H1 (cell line): ENCODE results near the gene CYTIP. TPM values are rescaled to one million over a fixed set of nuclear protein-coding genes. Genes with fewer than 3 reads are reported as not detected.

Experiments used
- CTCF ChIA-PET: fragments of 300-600 bp; sonication (Branson Sonifier 250); formaldehyde crosslinking; loops from one replicate; lab custom pipeline; 2021; ENCODE audit not compliant: partially characterized antibody; lab: Charles Lee
- POLR2A ChIA-PET: fragments of 300-600 bp; sonication (Branson Sonifier 250); formaldehyde crosslinking; loops from one replicate; lab custom pipeline; 2021; ENCODE audit warnings: inconsistent platforms; ENCODE audit not compliant: partially characterized antibody; lab: Charles Lee
- DNase-seq, 2 experiments: peaks; one replicate each; pipeline versions ENCODE4 v3.0.0 to v3.0.0-alpha.2; 2010 to 2022; ENCODE audit warnings: low spot score in 2 of 2, low read depth in 1 of 2, mixed read lengths in 1 of 2
- FAIRE-seq: peaks from 2 replicates; lab custom pipeline; 2011; peaks lifted over from hg19 to GRCh38; lab: Jason Lieb, UNC
- H2AFZ ChIP-seq: 2 replicates; pipeline ENCODE4 v1.8.1; 2012; ENCODE audit warnings: low read length, inconsistent platforms
- H2AK5ac ChIP-seq: 2 replicates; pipeline ENCODE4 v1.6.1; 2013; ENCODE audit warnings: low read depth, low read length
- H2BK120ac ChIP-seq: replicated peaks from 2 replicates; pipeline ENCODE3; 2013; ENCODE audit warnings: low read depth, low read length, inconsistent platforms
- H2BK12ac ChIP-seq: 2 replicates; pipeline ENCODE4 v1.6.1; 2013; ENCODE audit warnings: low read depth, low read length
- H2BK15ac ChIP-seq: 2 replicates; pipeline ENCODE4 v1.6.1; 2013; ENCODE audit warnings: low read length
- H2BK20ac ChIP-seq: 2 replicates; pipeline ENCODE4 v1.6.1; 2013; ENCODE audit warnings: low read length
- H2BK5ac ChIP-seq: 2 replicates; pipeline ENCODE4 v1.6.1; 2013; ENCODE audit warnings: low read depth, low read length
- H3K14ac ChIP-seq: 2 replicates; pipeline ENCODE4 v1.6.1; 2013; ENCODE audit warnings: inconsistent platforms; ENCODE audit not compliant: insufficient read length
- H3K18ac ChIP-seq: 2 replicates; pipeline ENCODE4 v1.6.1; 2013; ENCODE audit warnings: low read length; ENCODE audit errors: extremely low read depth
- H3K23ac ChIP-seq: 2 replicates; pipeline ENCODE4 v1.6.1; 2013; ENCODE audit warnings: inconsistent platforms; ENCODE audit not compliant: insufficient read length
- H3K23me2 ChIP-seq: 2 replicates; pipeline ENCODE4 v1.6.1; 2013; ENCODE audit warnings: low read depth, low read length
- H3K27ac ChIP-seq: 2 replicates; pipeline ENCODE4 v1.6.1; 2011; ENCODE audit warnings: low read depth, low read length, inconsistent platforms
- H3K27me3 ChIP-seq, 4 experiments: replicated peaks in 1 of 4; 1 replicate in 1 of 4; 2 replicates in 3 of 4; pipeline versions ENCODE4 v1.6.1 to v1.8.1; 2011 to 2013; ENCODE audit warnings: low read length in 3 of 4, mild to moderate bottlenecking in 3 of 4, inconsistent platforms in 2 of 4, mixed read lengths in 2 of 4, moderate library complexity in 1 of 4; ENCODE audit not compliant: control insufficient read depth in 3 of 4, insufficient read depth in 3 of 4; ENCODE audit errors: extremely low read depth in 1 of 4
- H3K36me3 ChIP-seq, 4 experiments: 2 replicates each; pipeline versions ENCODE4 v1.6.1 to v1.8.1; 2011 to 2013; ENCODE audit warnings: mild to moderate bottlenecking in 4 of 4, low read length in 3 of 4, moderate library complexity in 2 of 4, control low read depth in 1 of 4, inconsistent platforms in 1 of 4; ENCODE audit not compliant: insufficient read depth in 4 of 4, control insufficient read depth in 2 of 4
- H3K4ac ChIP-seq: replicated peaks from 2 replicates; pipeline ENCODE3; 2013; ENCODE audit warnings: low read length, low read depth, mixed read lengths, inconsistent platforms; ENCODE audit not compliant: insufficient read length
- H3K4me1 ChIP-seq, 4 experiments: replicated peaks in 1 of 4; 1 replicate in 1 of 4; 2 replicates in 3 of 4; pipeline versions ENCODE4 v1.6.1 to v1.8.1; 2011 to 2013; ENCODE audit warnings: low read length in 3 of 4, inconsistent platforms in 2 of 4, mixed read lengths in 1 of 4; ENCODE audit not compliant: insufficient read depth in 4 of 4, control insufficient read depth in 3 of 4
- H3K4me2 ChIP-seq, 2 experiments: 2 replicates each; pipeline versions ENCODE4 v1.6.1 to v1.8.1; 2011 to 2013; ENCODE audit warnings: low read depth in 2 of 2, low read length in 2 of 2, control low read depth in 1 of 2, inconsistent platforms in 1 of 2, mild to moderate bottlenecking in 1 of 2; ENCODE audit not compliant: insufficient read depth in 1 of 2
- H3K4me3 ChIP-seq, 4 experiments: fragments of 200-600, 300-600 bp in 1 of 4; sonication (generic), shearing (Covaris generic), sonication (Bioruptor Twin) in 1 of 4; 2 replicates each; pipeline versions ENCODE4 v1.5.1 to v1.8.1; 2011 to 2016; ENCODE audit warnings: low read length in 4 of 4, low read depth in 3 of 4, control low read depth in 2 of 4, inconsistent platforms in 2 of 4, mild to moderate bottlenecking in 2 of 4, mixed read lengths in 1 of 4, moderate library complexity in 1 of 4; ENCODE audit not compliant: insufficient read depth in 2 of 4; ENCODE audit errors: extremely low read depth in 1 of 4
- H3K56ac ChIP-seq: replicated peaks from 2 replicates; pipeline ENCODE3; 2013; ENCODE audit warnings: low read depth, mild to moderate bottlenecking, mixed read lengths, low read length, inconsistent platforms; ENCODE audit not compliant: insufficient read length
- H3K79me1 ChIP-seq: 2 replicates; pipeline ENCODE4 v1.6.1; 2013; ENCODE audit warnings: low read depth, low read length, control low read depth
- H3K79me2 ChIP-seq, 2 experiments: 2 replicates each; pipeline versions ENCODE4 v1.6.1 to v1.8.1; 2012 to 2013; ENCODE audit warnings: low read length in 2 of 2, mild to moderate bottlenecking in 2 of 2, inconsistent platforms in 1 of 2; ENCODE audit not compliant: insufficient read depth in 2 of 2, control insufficient read depth in 1 of 2
- H3K9ac ChIP-seq, 4 experiments: replicated peaks in 1 of 4; 1 replicate in 1 of 4; 2 replicates in 3 of 4; pipeline versions ENCODE4 v1.6.1 to v1.8.1; 2011 to 2013; ENCODE audit warnings: low read depth in 3 of 4, low read length in 3 of 4, control low read depth in 2 of 4, mild to moderate bottlenecking in 2 of 4, moderate library complexity in 2 of 4, inconsistent platforms in 1 of 4; ENCODE audit errors: extremely low read depth in 1 of 4
- H3K9me3 ChIP-seq, 2 experiments: 2 replicates each; pipeline versions ENCODE4 v1.6.1 to v1.8.1; 2012 to 2013; ENCODE audit warnings: mild to moderate bottlenecking in 2 of 2, moderate library complexity in 2 of 2, control low read depth in 1 of 2, inconsistent platforms in 1 of 2, low read depth in 1 of 2, low read length in 1 of 2, mixed read lengths in 1 of 2; ENCODE audit not compliant: insufficient read depth in 2 of 2
- H4K20me1 ChIP-seq, 2 experiments: replicated peaks in 1 of 2; 2 replicates each; pipeline versions ENCODE3 to v1.8.1; 2011 to 2013; ENCODE audit warnings: inconsistent platforms in 2 of 2, low read length in 2 of 2, mild to moderate bottlenecking in 1 of 2; ENCODE audit not compliant: insufficient read depth in 2 of 2, control insufficient read depth in 1 of 2
- H4K5ac ChIP-seq: 2 replicates; pipeline ENCODE4 v1.6.1; 2013; ENCODE audit warnings: low read length, low read depth, mixed read lengths, inconsistent platforms; ENCODE audit not compliant: insufficient read length
- H4K8ac ChIP-seq: 2 replicates; pipeline ENCODE4 v1.8.0; 2013; ENCODE audit warnings: mild to moderate bottlenecking, moderate library complexity, low read length, inconsistent platforms; ENCODE audit not compliant: insufficient read depth; ENCODE audit errors: extremely low read depth
- H4K91ac ChIP-seq: replicated peaks from 2 replicates; pipeline ENCODE3; 2013; ENCODE audit warnings: low read length, mixed read lengths, inconsistent platforms; ENCODE audit not compliant: insufficient read length
- ASH2L ChIP-seq: fragments of 200-600, 300-600 bp; sonication (generic); IDR thresholded peaks from one replicate; pipeline ENCODE4 v1.7.1; 2017; ENCODE audit warnings: low read length
- KDM1A ChIP-seq: fragments of 200-600, 300-600 bp; sonication (generic); IDR thresholded peaks from 2 replicates; pipeline ENCODE4 v1.7.1; 2016; ENCODE audit warnings: mild to moderate bottlenecking, low read length, borderline replicate concordance
- MAX ChIP-seq: IDR thresholded peaks from 2 replicates; pipeline ENCODE4 v1.6.1; 2012; ENCODE audit warnings: inconsistent platforms
- RAD21 ChIP-seq, 2 experiments: IDR thresholded peaks in 1 of 2; conservative IDR thresholded peaks in 1 of 2; 2 replicates each; pipeline ENCODE4 v1.6.1; 2011; ENCODE audit warnings: low read depth in 2 of 2, low read length in 2 of 2, improper control_type of control experiment in 1 of 2, inconsistent platforms in 1 of 2, mild to moderate bottlenecking in 1 of 2, moderate library complexity in 1 of 2
- TAF1 ChIP-seq: IDR thresholded peaks from 2 replicates; pipeline ENCODE4 v1.6.1; 2011; ENCODE audit warnings: mild to moderate bottlenecking, low read depth, low read length
- WGBS, 2 experiments: shearing (Covaris generic) in 1 of 2; methylation state at CpG; one replicate each; pipeline versions ENCODE4 v1.1.6 to v1.1.7; 2013 to 2015; ENCODE audit warnings: low lambda C conversion rate in 2 of 2, mixed read lengths in 2 of 2, inconsistent platforms in 1 of 2, low coverage in 1 of 2, missing lambda C conversion rate in 1 of 2; ENCODE audit not compliant: insufficient replicate concordance in 2 of 2, insufficient coverage in 1 of 2, insufficient read length in 1 of 2; ENCODE audit errors: extremely low coverage in 1 of 2, missing lambda C conversion rate in 1 of 2; 5-methylcytosine and 5-hydroxymethylcytosine counted together
- polyA plus RNA-seq, 7 experiments: library from polyadenylated mRNA; depleted of rRNA in 3 of 7; stranded (reverse) in 5 of 7; unstranded in 2 of 7; fragments of >200 nt in 5 of 7; fragments of 200-250 nt in 2 of 7; gene quantifications; 1 replicate in 5 of 7; 2 replicates in 1 of 7; 4 replicates in 1 of 7; pipeline versions ENCODE4 v1.2.1 to v1.2.3, GENCODE V29; 2011 to 2013; ENCODE audit warnings: missing spikeins in 2 of 7, mixed read lengths in 2 of 7
- total RNA-seq: library from RNA; stranded (reverse); fragmentation: NEBNext Ultra II Directional; extraction: Animal tissue kit (Norgen Biotek cat#: 25700); gene quantifications from 2 replicates; pipeline ENCODE4 v1.2.1, GENCODE V29; 2021

Gene CYTIP
- total and polyA plus RNA-seq, 2 of the 8 experiments (the other 6 are each of a cell fraction or from before 2014, with no cell fraction given): 0.12 TPM; not detected in 1

DNA sequence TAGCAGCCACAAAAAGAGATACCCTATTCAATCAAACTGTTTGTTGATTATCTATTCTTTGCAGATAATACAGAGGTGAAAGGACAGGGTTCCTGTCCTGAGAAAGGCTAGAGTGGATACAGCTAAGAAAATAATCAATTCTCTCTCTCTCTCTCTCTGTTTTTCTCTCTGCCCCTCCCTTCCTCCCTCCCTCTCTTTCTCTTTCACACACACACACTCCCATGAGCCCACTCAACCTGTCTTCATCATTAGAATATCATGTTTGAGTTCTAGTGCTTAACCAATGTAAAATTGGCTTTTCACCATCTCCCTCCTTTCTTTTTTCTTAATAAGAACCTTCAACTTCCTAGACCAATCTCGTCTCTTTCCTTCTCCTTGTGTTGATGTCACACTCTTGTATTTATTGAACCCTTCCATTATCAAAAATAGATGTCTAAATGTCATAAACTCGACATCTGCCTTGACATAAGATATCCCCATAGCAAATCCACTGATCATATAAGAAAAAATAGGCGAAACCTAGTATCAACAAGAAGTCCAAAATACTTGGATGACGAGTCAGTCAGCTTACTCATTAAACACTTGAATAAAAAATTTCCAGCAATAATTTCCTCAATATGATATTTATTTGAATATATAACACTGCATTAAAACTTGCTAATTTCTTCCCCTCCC, 42.8 kb upstream of the CYTIP start:
- FAIRE-seq: no peak

More for the DNA sequence above, 42.8 kb upstream of the CYTIP start:
- H4K8ac ChIP-seq: no peak overlapping the region
- no peak overlapping the region for H4K5ac ChIP-seq
- no peak overlapping the region for H4K91ac ChIP-seq
- no peaks in the 10 kb centered on the region for H3K23me2 ChIP-seq
- H3K4me2 ChIP-seq: no peak overlapping the region
- H2AFZ ChIP-seq: no peak overlapping the region
- H3K36me3 ChIP-seq: no peaks in the 10 kb centered on the region
- TF ChIP-seq MAX (no peak), ASH2L (no peak), KDM1A (no peak), RAD21 (IDR thresholded peaks at IDR 0.05 in 1 of 2, conservative IDR thresholded peaks at IDR 0.05 in 1 of 2; ENCODE audit: low read depth in 2 of 2, low read length in 2 of 2) (no peak), TAF1 (no peak)
- H3K4ac ChIP-seq: no peak overlapping the region
- H2AK5ac ChIP-seq: no peak overlapping the region
- CTCF ChIA-PET: interaction anchor here (0.9 to 2.3 kb wide), 8 partner anchors 11 to 185 kb away, joined by 3 to 10 read pairs (median 4); partner anchors contain the start of gene ACVR1C
- no peak overlapping the region for H2BK20ac ChIP-seq
- no peak overlapping the region for H3K27ac ChIP-seq
- H3K18ac ChIP-seq: no peak overlapping the region
- no peak overlapping the region for H2BK15ac ChIP-seq
- H2BK12ac ChIP-seq: no peak overlapping the region
- H3K9ac ChIP-seq: no peak overlapping the region
- no peak for DNase-seq
- 82% methylated on average over 4 of the region's 4 CpGs; no CpG with 5 or more reads in 1 of the 2 experiments for WGBS, 2 experiments
- no peak overlapping the region for H2BK120ac ChIP-seq
- H3K79me2 ChIP-seq: no peaks in the 10 kb centered on the region
- no peaks in the 10 kb centered on the region for H3K27me3 ChIP-seq
- no peak overlapping the region for H3K4me3 ChIP-seq
- H3K9me3 ChIP-seq: no peaks in the 10 kb centered on the region
- H3K14ac ChIP-seq: no peak overlapping the region
- no peaks in the 10 kb centered on the region for H3K4me1 ChIP-seq
- POLR2A ChIA-PET: no interaction called here
- no peak overlapping the region for H3K56ac ChIP-seq
- H2BK5ac ChIP-seq: no peak overlapping the region
- no peaks in the 10 kb centered on the region for H4K20me1 ChIP-seq
- H3K79me1 ChIP-seq: no peaks in the 10 kb centered on the region
- no peak overlapping the region for H3K23ac ChIP-seq
